ENCODE measurements around the gene NSFL1C.

- TF ChIP-seq, protein P1, sequence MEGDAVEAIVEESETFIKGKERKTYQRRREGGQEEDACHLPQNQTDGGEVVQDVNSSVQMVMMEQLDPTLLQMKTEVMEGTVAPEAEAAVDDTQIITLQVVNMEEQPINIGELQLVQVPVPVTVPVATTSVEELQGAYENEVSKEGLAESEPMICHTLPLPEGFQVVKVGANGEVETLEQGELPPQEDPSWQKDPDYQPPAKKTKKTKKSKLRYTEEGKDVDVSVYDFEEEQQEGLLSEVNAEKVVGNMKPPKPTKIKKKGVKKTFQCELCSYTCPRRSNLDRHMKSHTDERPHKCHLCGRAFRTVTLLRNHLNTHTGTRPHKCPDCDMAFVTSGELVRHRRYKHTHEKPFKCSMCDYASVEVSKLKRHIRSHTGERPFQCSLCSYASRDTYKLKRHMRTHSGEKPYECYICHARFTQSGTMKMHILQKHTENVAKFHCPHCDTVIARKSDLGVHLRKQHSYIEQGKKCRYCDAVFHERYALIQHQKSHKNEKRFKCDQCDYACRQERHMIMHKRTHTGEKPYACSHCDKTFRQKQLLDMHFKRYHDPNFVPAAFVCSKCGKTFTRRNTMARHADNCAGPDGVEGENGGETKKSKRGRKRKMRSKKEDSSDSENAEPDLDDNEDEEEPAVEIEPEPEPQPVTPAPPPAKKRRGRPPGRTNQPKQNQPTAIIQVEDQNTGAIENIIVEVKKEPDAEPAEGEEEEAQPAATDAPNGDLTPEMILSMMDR (IDR thresholded peaks at IDR 0.05): no peak
- TF ChIP-seq POLR2A (IDR thresholded peaks at IDR 0.05): no peak
These were observed 23.6 kb downstream of the NSFL1C start for GRCh38 chr20:1443085-1443484.
